Tibial nerve (tissue), 4 donors: ENCODE measurements around the gene SLIT3. TPM values are rescaled to one million over a fixed set of nuclear protein-coding genes. Genes with fewer than 3 reads are reported as not detected.

ENCODE experiments used
- DNase-seq, 2 donors: peaks; one replicate each; pipeline ENCODE4 v3.0.0-alpha.2; 2019; ENCODE audit warnings: low spot score in 2 of 2
- H3K27ac ChIP-seq, 4 donors: fragments of 200-600 bp; sonication (generic) in 3 of 4; one replicate each; pipeline ENCODE4 v1.5.1; 2017 to 2019; ENCODE audit warnings: mild to moderate bottlenecking in 1 of 4
- H3K27me3 ChIP-seq, 2 donors: fragments of 200-600 bp; sonication (generic) in 1 of 2; one replicate each; pipeline versions ENCODE4 v1.5.1 to v1.6.0; 2017 to 2019
- H3K36me3 ChIP-seq, 3 donors: fragments of 200-600 bp; sonication (generic); one replicate each; pipeline ENCODE4 v1.5.1; 2018 to 2019
- H3K4me1 ChIP-seq, 4 donors: fragments of 200-600 bp; sonication (generic) in 3 of 4; one replicate each; pipeline ENCODE4 v1.5.1; 2017 to 2019
- H3K4me3 ChIP-seq, 4 donors: fragments of 200-600 bp; sonication (generic) in 3 of 4; one replicate each; pipeline ENCODE4 v1.5.1; 2017 to 2019; ENCODE audit warnings: mild to moderate bottlenecking in 1 of 4, moderate library complexity in 1 of 4
- H3K9me3 ChIP-seq, 4 donors: fragments of 200-600 bp; sonication (generic) in 3 of 4; one replicate each; pipeline ENCODE4 v1.5.1; 2017 to 2019
- CTCF ChIP-seq, 5 experiments: fragments of 200-600 bp in 3 of 5; fragments of 450-650 bp in 2 of 5; sonication (generic) in 3 of 5; IDR thresholded peaks; one replicate each; pipeline ENCODE4 v1.5.1; 2016 to 2019; ENCODE audit warnings: antibody characterized with exemption in 5 of 5, mild to moderate bottlenecking in 3 of 5, moderate library complexity in 2 of 5
- EP300 ChIP-seq, 2 donors: sonication (generic); formaldehyde crosslinking; IDR thresholded peaks; one replicate each; pipeline ENCODE4 v1.6.1; 2017; ENCODE audit warnings: antibody characterized with exemption in 2 of 2, mild to moderate bottlenecking in 1 of 2
- POLR2A ChIP-seq, 2 donors: fragments of 450-650 bp; IDR thresholded peaks; one replicate each; pipeline ENCODE4 v1.6.1; 2017; ENCODE audit warnings: antibody characterized with exemption in 2 of 2, mild to moderate bottlenecking in 2 of 2, moderate library complexity in 2 of 2
- WGBS, 2 donors: methylation state at CpG; one replicate each; pipeline ENCODE4 v1.1.5; 2018; 5-methylcytosine and 5-hydroxymethylcytosine counted together
- total RNA-seq, 4 donors: library from RNA; depleted of rRNA; stranded (reverse); fragments of >200 nt; gene quantifications; one replicate each; pipeline ENCODE4 v1.1.0, GENCODE V29; 2016

The SLIT3 gene
- total RNA-seq, 4 donors from 2014 or later = 16.6 to 39.0 (median 20.2) TPM

GRCh38 chr5:168672016-168672415, 628.9 kb downstream of the SLIT3 start:
- 67 to 73% methylated on average over 6 of the region's 6 CpGs for WGBS, 2 donors
- H3K27ac ChIP-seq = no peak overlapping the region
- H3K9me3 ChIP-seq = no peaks in the 10 kb centered on the region
- peaks cover 0 to 18% (median 0%) of the 10 kb centered on the region in 3 donors for H3K36me3 ChIP-seq
- DNase-seq = no peak
- TF ChIP-seq EP300 (IDR thresholded peaks at IDR 0.05) (no peak), POLR2A (IDR thresholded peaks at IDR 0.05) (no peak), CTCF (IDR thresholded peaks at IDR 0.05) (no peak)
- no peak overlapping the region for H3K4me3 ChIP-seq
- H3K27me3 ChIP-seq = no peaks in the 10 kb centered on the region
- H3K4me1 ChIP-seq = no peaks in the 10 kb centered on the region

- WGBS, 2 donors = 73 to 76% methylated on average over 13 to 19 of the region's 22 CpGs
- Histone ChIP-seq H3K36me3 (peaks cover 0 to 23% (median 0%) of the 10 kb centered on the region in 3 donors), H3K4me3 (no peak overlapping the region)
These were observed 629.9 kb downstream of the SLIT3 start for GRCh38 chr5:168670881-168671575.

GRCh38 chr5:168669668-168670378, 631.1 kb downstream of the SLIT3 start:
- Histone ChIP-seq H3K4me1 (no peaks in the 10 kb centered on the region), H3K27ac (no peak overlapping the region), H3K27me3 (no peaks in the 10 kb centered on the region), H3K4me3 (no peak overlapping the region), H3K36me3 (peaks cover 0 to 23% (median 0%) of the 10 kb centered on the region in 3 donors), H3K9me3 (no peaks in the 10 kb centered on the region)
- TF ChIP-seq POLR2A (IDR thresholded peaks at IDR 0.05) (no peak), EP300 (IDR thresholded peaks at IDR 0.05) (no peak), CTCF (IDR thresholded peaks at IDR 0.05) (no peak)
- no peak for DNase-seq
- 97 to 100% methylated on average over 5 to 6 of the region's 6 CpGs for WGBS, 2 donors

More at GRCh38 chr5:168670881-168671575, 629.9 kb downstream of the SLIT3 start:
- Histone ChIP-seq H3K27me3 (no peaks in the 10 kb centered on the region), H3K9me3 (no peaks in the 10 kb centered on the region), H3K27ac (no peak overlapping the region), H3K4me1 (no peaks in the 10 kb centered on the region)
- TF ChIP-seq POLR2A (IDR thresholded peaks at IDR 0.05) (no peak), CTCF (IDR thresholded peaks at IDR 0.05) (no peak), EP300 (IDR thresholded peaks at IDR 0.05) (no peak)
- no peak for DNase-seq

GRCh38 chr5:168669156-168669555, 631.8 kb downstream of the SLIT3 start:
- DNase-seq = no peak
- no peaks in the 10 kb centered on the region for H3K27me3 ChIP-seq
- no peak overlapping the region for H3K4me3 ChIP-seq
- H3K9me3 ChIP-seq = no peaks in the 10 kb centered on the region
- TF ChIP-seq EP300 (IDR thresholded peaks at IDR 0.05) = no peak
- no peak for TF ChIP-seq POLR2A (IDR thresholded peaks at IDR 0.05)
- TF ChIP-seq CTCF (IDR thresholded peaks at IDR 0.05) = no peak
- H3K27ac ChIP-seq = no peak overlapping the region
- 87 to 95% methylated on average over 4 of the region's 4 CpGs for WGBS, 2 donors
- no peaks in the 10 kb centered on the region for H3K4me1 ChIP-seq
- H3K36me3 ChIP-seq = peaks cover 0 to 23% (median 0%) of the 10 kb centered on the region in 3 donors

- H3K27ac ChIP-seq = no peak overlapping the region
- H3K4me1 ChIP-seq = no peaks in the 10 kb centered on the region
- TF ChIP-seq EP300 (IDR thresholded peaks at IDR 0.05) (no peak), POLR2A (IDR thresholded peaks at IDR 0.05) (no peak), CTCF (IDR thresholded peaks at IDR 0.05) (no peak)
- H3K9me3 ChIP-seq = no peaks in the 10 kb centered on the region
- DNase-seq = no peak
- no peaks in the 10 kb centered on the region for H3K27me3 ChIP-seq
- no peak overlapping the region for H3K4me3 ChIP-seq
- H3K36me3 ChIP-seq = peaks cover 0 to 23% (median 0%) of the 10 kb centered on the region in 3 donors
- WGBS, 2 donors = 93 to 95% methylated on average over 1 of the region's 1 CpG
These were observed 632.9 kb downstream of the SLIT3 start for GRCh38 chr5:168668078-168668477.
